ENCODE measurements around the gene LILRB1.
"Not testable (repeated sequence)": the region's sequence is repeated elsewhere in the genome, so short reads cannot be mapped to it uniquely, and the experiment has no call there.

LILRB1 gene

GRCh38 chr19:54667217-54667616 lies 36.9 kb downstream of the LILRB1 start:
- DNase-seq: no peak

- no peak for DNase-seq
These were observed 38.1 kb downstream of the LILRB1 start for GRCh38 chr19:54668353-54668752.

GRCh38 chr19:54670576-54671357 lies 40.5 kb downstream of the LILRB1 start:
- DNase-seq: no peak

GRCh38 chr19:54673222-54673621 lies 42.9 kb downstream of the LILRB1 start:
- DNase-seq: no peak

GRCh38 chr19:54674021-54674617 lies 43.8 kb downstream of the LILRB1 start:
- no peak for DNase-seq

GRCh38 chr19:54676210-54676834 lies 46.0 kb downstream of the LILRB1 start:
- not testable (repeated sequence) for DNase-seq

GRCh38 chr19:54677217-54677616 lies 46.9 kb downstream of the LILRB1 start:
- no peak for DNase-seq

- not testable (repeated sequence) for DNase-seq
These were observed 51.3 kb downstream of the LILRB1 start for GRCh38 chr19:54681596-54681995.

GRCh38 chr19:54682306-54682856 lies 52.1 kb downstream of the LILRB1 start:
- no peak for DNase-seq

- no peak for DNase-seq
These were observed 54.2 kb downstream of the LILRB1 start for GRCh38 chr19:54684527-54684926.

Data from activated CD8-positive, alpha-beta memory T cell treated with anti-CD3 and anti-CD28 coated beads for 24 hours (primary cell).